A673 (cell line): ENCODE measurements around the gene RGS14. TPM values are rescaled to one million over a fixed set of nuclear protein-coding genes. Genes with fewer than 3 reads are reported as not detected.

Experiments
- BruUV-seq: library from RNA; stranded (reverse); fragments of 400-500 nt; replicated peaks from 2 replicates; lab custom pipeline; 2021; lab: Mats Ljungman, UMichigan
- CTCF ChIA-PET: fragments of 300-600 bp; sonication (Branson Sonifier 250); formaldehyde crosslinking; loops from one replicate; lab custom pipeline; 2022; ENCODE audit warnings: antibody characterized with exemption; lab: Charles Lee
- POLR2A ChIA-PET: fragments of 300-600 bp; sonication (Branson Sonifier 250); formaldehyde crosslinking; loops from one replicate; lab custom pipeline; 2022; ENCODE audit warnings: antibody characterized with exemption; ENCODE audit not compliant: low non-redundant PET; lab: Charles Lee
- DNase-seq: peaks from one replicate; pipeline ENCODE4 v3.0.0-alpha.2; 2015; ENCODE audit warnings: low spot score
- H3K27ac ChIP-seq: fragments of 200-600 bp; sonication (generic); 2 replicates; pipeline ENCODE4 v1.5.1; 2016; ENCODE audit warnings: mixed run types, low read depth, mild to moderate bottlenecking, mixed read lengths, antibody characterized with exemption, low read length; ENCODE audit not compliant: poor library complexity, severe bottlenecking
- H3K27me3 ChIP-seq: fragments of 200-600 bp; sonication (generic); replicated peaks from 2 replicates; pipeline ENCODE4 v1.6.1; 2017; ENCODE audit warnings: mixed run types, low read depth, mild to moderate bottlenecking, mixed read lengths, antibody characterized with exemption, low read length; ENCODE audit not compliant: insufficient read depth, poor library complexity
- H3K36me3 ChIP-seq: fragments of 200-600 bp; sonication (generic); 2 replicates; pipeline ENCODE4 v1.6.1; 2016; ENCODE audit warnings: mixed run types, mild to moderate bottlenecking, mixed read lengths, antibody characterized with exemption, low read length; ENCODE audit not compliant: insufficient read depth, poor library complexity, severe bottlenecking
- H3K4me1 ChIP-seq: fragments of 200-600 bp; sonication (generic); 2 replicates; pipeline ENCODE4 v1.6.1; 2017; ENCODE audit warnings: mixed run types, mild to moderate bottlenecking, mixed read lengths, antibody characterized with exemption, low read length; ENCODE audit not compliant: insufficient read depth, poor library complexity, severe bottlenecking
- H3K4me3 ChIP-seq: fragments of 200-600 bp; sonication (generic); 2 replicates; pipeline ENCODE4 v1.5.1; 2016; ENCODE audit warnings: low read depth, mixed run types, mild to moderate bottlenecking, mixed read lengths, low read length; ENCODE audit not compliant: poor library complexity, severe bottlenecking
- H3K9me3 ChIP-seq: fragments of 200-600 bp; sonication (generic); 2 replicates; pipeline ENCODE4 v1.6.1; 2016; ENCODE audit warnings: mixed run types, low read depth, mild to moderate bottlenecking, mixed read lengths, antibody characterized with exemption, low read length; ENCODE audit not compliant: poor library complexity, severe bottlenecking
- CTCF ChIP-seq: fragments of 300-800, 200-600 bp; sonication (generic); conservative IDR thresholded peaks from 2 replicates; pipeline ENCODE4 v1.5.1; 2017; ENCODE audit warnings: low read depth, mild to moderate bottlenecking, antibody characterized with exemption, low read length, moderate library complexity, mixed read lengths
- EZH2 ChIP-seq: fragments of 200-600 bp; sonication (generic); IDR thresholded peaks from 2 replicates; pipeline ENCODE4 v1.6.1; 2017; ENCODE audit warnings: borderline replicate concordance, low read depth, mild to moderate bottlenecking, mixed read lengths, antibody characterized with exemption, low read length; ENCODE audit not compliant: poor library complexity, severe bottlenecking
- intact Hi-C: fragments of 100-400 bp; cut with micrococcal nuclease; formaldehyde crosslinking; loops from one replicate; pipeline ENCODE4 v1.10.0; 2022; ENCODE audit not compliant: unreplicated experiment
- total RNA-seq: library from RNA; stranded (reverse); gene quantifications from 2 replicates; pipeline ENCODE4 v1.2.3, GENCODE V29; 2021

RGS14 gene
- total RNA-seq, 1 experiment from 2014 or later, result 3.1 TPM

- no TSS peak for BruUV-seq
- H3K4me3 ChIP-seq, result no peak overlapping the region
- no peaks in the 10 kb centered on the region for H3K4me1 ChIP-seq
- no peaks in the 10 kb centered on the region for H3K9me3 ChIP-seq
- H3K27me3 ChIP-seq, result no peaks in the 10 kb centered on the region
- H3K36me3 ChIP-seq, result peaks cover 7% of the 10 kb centered on the region
- POLR2A ChIA-PET, result interaction anchor here (0.6 kb wide), 2 partner anchors 22 to 31 kb away, joined by 3 to 4 read pairs; no protein-coding TSS in a partner anchor
- no peak for DNase-seq
- TF ChIP-seq EZH2 (no peak), CTCF (no peak)
- H3K27ac ChIP-seq, result no peak overlapping the region
- intact Hi-C loops, result no loop called here
- CTCF ChIA-PET, result no interaction called here
These were observed 29.0 kb upstream of the RGS14 start for GRCh38 chr5:177328545-177329231.

- DNase-seq, result no peak
- peaks cover 18% of the 10 kb centered on the region for H3K36me3 ChIP-seq
- intact Hi-C loops, result no loop called here
- CTCF ChIA-PET, result no interaction called here
- H3K4me1 ChIP-seq, result no peaks in the 10 kb centered on the region
- TF ChIP-seq EZH2, result no peak
- no peak for TF ChIP-seq CTCF
- BruUV-seq, result no TSS peak
- H3K27me3 ChIP-seq, result no peaks in the 10 kb centered on the region
- POLR2A ChIA-PET, result no interaction called here
- no peaks in the 10 kb centered on the region for H3K9me3 ChIP-seq
- H3K27ac ChIP-seq, result no peak overlapping the region
- H3K4me3 ChIP-seq, result no peak overlapping the region
These were observed 27.8 kb upstream of the RGS14 start for GRCh38 chr5:177329883-177330282.

GRCh38 chr5:177330991-177331842, 26.5 kb upstream of the RGS14 start:
- DNase-seq, result no peak
- ChIA-PET CTCF (no interaction called here), POLR2A (no interaction called here)
- Histone ChIP-seq H3K9me3 (no peaks in the 10 kb centered on the region), H3K4me1 (no peaks in the 10 kb centered on the region), H3K27ac (no peak overlapping the region), H3K4me3 (no peak overlapping the region), H3K36me3 (peaks cover 18% of the 10 kb centered on the region), H3K27me3 (no peaks in the 10 kb centered on the region)
- TF ChIP-seq EZH2, result no peak
- TF ChIP-seq CTCF, result no peak
- intact Hi-C loops, result no loop called here
- no TSS peak for BruUV-seq
